Ascending aorta (tissue), 2 donors: ENCODE measurements around the gene MED19. TPM values are rescaled to one million over a fixed set of nuclear protein-coding genes. Genes with fewer than 3 reads are reported as not detected.

Source experiments
- DNase-seq, 2 donors: peaks; one replicate each; pipeline ENCODE4 v3.0.0-alpha.2; 2019; ENCODE audit warnings: low spot score in 2 of 2
- H3K27ac ChIP-seq, 2 donors: fragments of 200-600 bp; sonication (generic); one replicate each; pipeline ENCODE4 v1.5.1; 2016 to 2017; ENCODE audit warnings: mild to moderate bottlenecking in 1 of 2
- H3K27me3 ChIP-seq: fragments of 200-600 bp; sonication (generic); one replicate; pipeline ENCODE4 v1.5.1; 2017
- H3K36me3 ChIP-seq, 2 donors: fragments of 200-600 bp; sonication (generic); one replicate each; pipeline ENCODE4 v1.5.1; 2016
- H3K4me1 ChIP-seq, 2 donors: fragments of 200-600 bp; sonication (generic); one replicate each; pipeline ENCODE4 v1.5.1; 2016 to 2017; ENCODE audit warnings: mild to moderate bottlenecking in 1 of 2
- H3K4me3 ChIP-seq, 2 donors: fragments of 200-600 bp; sonication (generic); one replicate each; pipeline ENCODE4 v1.5.1; 2016 to 2017; ENCODE audit warnings: mild to moderate bottlenecking in 1 of 2
- H3K9me3 ChIP-seq, 2 donors: fragments of 200-600 bp; sonication (generic); one replicate each; pipeline ENCODE4 v1.5.1; 2016
- CTCF ChIP-seq, 3 experiments: fragments of 200-600 bp in 2 of 3; fragments of 450-650 bp in 1 of 3; sonication (generic) in 2 of 3; IDR thresholded peaks; one replicate each; pipeline ENCODE4 v1.5.1; 2016 to 2019; ENCODE audit warnings: antibody characterized with exemption in 3 of 3, mild to moderate bottlenecking in 1 of 3, moderate library complexity in 1 of 3
- intact Hi-C: fragments of 100-400 bp; cut with DNase I; formaldehyde crosslinking; loops from one replicate; pipeline ENCODE4 v1.15.1; 2023
- total RNA-seq: library from RNA; depleted of rRNA; stranded (reverse); fragments of >200 nt; gene quantifications from one replicate; pipeline ENCODE4 v1.1.0, GENCODE V29; 2016

The MED19 gene
- total RNA-seq, 1 donor from 2014 or later: 35.2 TPM

DNA sequence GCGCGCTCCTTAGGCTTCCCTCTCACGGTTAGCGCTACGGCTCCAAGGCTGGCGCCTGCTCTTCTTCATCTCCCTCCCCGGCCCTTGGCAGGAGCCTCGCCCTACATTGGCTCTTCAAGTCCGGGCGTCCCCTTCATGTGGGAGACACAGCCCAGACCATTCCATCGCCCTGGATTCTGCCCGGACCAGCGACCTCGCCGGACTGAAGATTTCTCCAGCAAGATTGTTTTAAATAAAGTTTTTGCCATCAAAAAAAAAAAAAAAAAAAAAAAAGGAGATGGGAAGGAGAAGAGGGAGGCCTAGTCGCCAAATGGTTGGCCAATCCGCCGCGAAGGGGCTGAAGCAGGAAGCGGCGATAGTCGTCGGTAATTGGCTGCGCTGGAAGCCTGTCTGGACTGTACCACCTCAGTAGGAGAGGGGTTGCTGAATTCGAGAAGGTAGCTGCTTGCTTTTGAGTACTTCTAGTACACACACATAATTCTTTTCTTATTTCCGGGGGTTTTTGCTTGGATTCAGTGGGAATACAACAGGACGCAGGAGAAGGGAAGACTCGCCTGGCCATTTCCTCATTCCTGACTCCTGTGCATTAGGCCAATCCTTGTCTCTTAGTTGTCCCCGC lies 44.8 kb downstream of the MED19 start:
- Histone ChIP-seq H3K4me3 (peak overlapping the region; percentile 90 to 96), H3K9me3 (no peaks in the 10 kb centered on the region), H3K4me1 (peaks cover 6 to 16% of the 10 kb centered on the region in 2 donors), H3K27me3 (no peaks in the 10 kb centered on the region), H3K27ac (peak overlapping the region; percentile 98), H3K36me3 (peaks cover 6 to 10% of the 10 kb centered on the region in 2 donors)
- DNase-seq: peak; percentile 93 to 99
- no peak for TF ChIP-seq CTCF (IDR thresholded peaks at IDR 0.05)
- intact Hi-C loops: loop anchor here (1.0 to 5.0 kb wide), 7 partner anchors 10 to 911 kb away; partner anchors contain the start of genes CLP1, CTNND1, MED19 and SELENOH

GRCh38 chr11:57663975-57664374 lies 48.0 kb downstream of the MED19 start:
- intact Hi-C loops: no loop called here
- H3K27me3 ChIP-seq: no peaks in the 10 kb centered on the region
- DNase-seq: no peak
- no peaks in the 10 kb centered on the region for H3K9me3 ChIP-seq
- no peak for TF ChIP-seq CTCF (IDR thresholded peaks at IDR 0.05)
- H3K4me3 ChIP-seq: no peak overlapping the region
- peaks cover 0 to 10% of the 10 kb centered on the region in 2 donors for H3K4me1 ChIP-seq
- peaks cover 28 to 33% of the 10 kb centered on the region in 2 donors for H3K36me3 ChIP-seq
- H3K27ac ChIP-seq: no peak overlapping the region

DNA sequence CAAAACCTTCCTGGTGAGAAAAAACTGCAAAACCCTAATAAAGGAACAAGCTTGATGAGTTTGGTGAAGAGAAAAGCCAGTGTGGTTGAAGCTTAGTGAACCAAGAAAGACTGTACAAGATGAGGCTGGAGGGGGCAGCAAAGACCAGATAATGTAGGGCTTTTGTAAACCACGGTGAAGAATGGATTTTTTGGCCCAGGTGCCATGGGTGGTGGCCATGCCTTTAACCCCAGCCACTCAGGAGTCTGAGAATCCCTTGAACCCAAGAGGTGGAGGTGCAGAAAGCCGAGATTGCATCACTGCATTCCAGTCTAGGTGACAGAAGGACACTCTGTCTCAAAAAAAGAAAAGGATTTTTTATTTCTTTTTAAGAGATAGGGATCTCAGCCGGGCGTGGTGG lies 49.1 kb downstream of the MED19 start:
- intact Hi-C loops: no loop called here
- DNase-seq: no peak
- TF ChIP-seq CTCF (IDR thresholded peaks at IDR 0.05): no peak
- Histone ChIP-seq H3K4me3 (no peak overlapping the region), H3K9me3 (no peaks in the 10 kb centered on the region), H3K36me3 (peaks cover 28 to 33% of the 10 kb centered on the region in 2 donors), H3K27me3 (no peaks in the 10 kb centered on the region), H3K4me1 (peaks cover 0 to 11% of the 10 kb centered on the region in 2 donors), H3K27ac (no peak overlapping the region)

- no peak for DNase-seq
- intact Hi-C loops: no loop called here
- Histone ChIP-seq H3K36me3 (peaks cover 28 to 33% of the 10 kb centered on the region in 2 donors), H3K4me1 (peaks cover 0 to 6% of the 10 kb centered on the region in 2 donors), H3K9me3 (no peaks in the 10 kb centered on the region), H3K27me3 (no peaks in the 10 kb centered on the region), H3K27ac (no peak overlapping the region), H3K4me3 (no peak overlapping the region)
- no peak for TF ChIP-seq CTCF (IDR thresholded peaks at IDR 0.05)
These were observed 52.3 kb downstream of the MED19 start for GRCh38 chr11:57659669-57660068.

DNA sequence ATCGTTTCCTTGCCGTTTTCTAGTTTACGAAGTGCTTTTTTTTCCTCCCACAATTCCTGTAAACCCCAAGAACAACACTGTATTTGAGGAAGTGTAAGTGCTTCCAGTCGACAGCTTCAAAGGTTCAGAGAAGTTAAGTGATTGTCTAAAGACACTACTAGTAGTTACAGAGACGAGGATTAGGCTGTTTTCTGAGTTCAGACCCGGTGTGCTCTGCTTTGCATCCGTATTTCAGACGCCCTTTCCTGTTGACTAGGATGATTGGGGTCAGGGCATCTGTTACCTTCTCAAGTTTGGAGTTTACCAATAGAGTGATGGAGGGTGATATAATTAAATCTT lies 54.0 kb downstream of the MED19 start:
- H3K4me3 ChIP-seq: peak overlapping the region; percentile 67 to 70
- H3K9me3 ChIP-seq: no peaks in the 10 kb centered on the region
- H3K27me3 ChIP-seq: no peaks in the 10 kb centered on the region
- peaks cover 0 to 6% of the 10 kb centered on the region in 2 donors for H3K4me1 ChIP-seq
- DNase-seq: no peak
- H3K36me3 ChIP-seq: peaks cover 28 to 33% of the 10 kb centered on the region in 2 donors
- H3K27ac ChIP-seq: peak overlapping the region; percentile 37 to 88
- no peak for TF ChIP-seq CTCF (IDR thresholded peaks at IDR 0.05)
- intact Hi-C loops: no loop called here
